Right cardiac atrium (tissue), 5 donors: Measurements from ENCODE around the gene XPO4. TPM values are rescaled to one million over a fixed set of nuclear protein-coding genes. Genes with fewer than 3 reads are reported as not detected.

Experiments
- ATAC-seq, 2 donors: fragments of 200-7000 bp; cut with Tn5 transposase; one replicate each; pipeline versions ENCODE4 v1.8.0 to v1.9.1; 2020; ENCODE audit warnings: moderate library complexity in 2 of 2, mild to moderate bottlenecking in 1 of 2
- DNase-seq, 3 donors: peaks; one replicate each; pipeline ENCODE4 v3.0.0-alpha.2; 2020
- H3K27ac ChIP-seq: one replicate; pipeline ENCODE4 v1.5.1; 2013; ENCODE audit warnings: mild to moderate bottlenecking, low read length, control low read depth, moderate library complexity
- H3K27me3 ChIP-seq: one replicate; pipeline ENCODE4 v1.6.1; 2013; ENCODE audit not compliant: control insufficient read depth, insufficient read depth
- H3K4me1 ChIP-seq: one replicate; pipeline ENCODE4 v1.6.1; 2013; ENCODE audit warnings: low read length; ENCODE audit not compliant: control insufficient read depth, insufficient read depth
- H3K4me3 ChIP-seq: one replicate; pipeline ENCODE4 v1.5.1; 2013; ENCODE audit warnings: low read length, control low read depth
- H3K9me3 ChIP-seq: one replicate; pipeline ENCODE4 v1.6.1; 2013; ENCODE audit warnings: low read length; ENCODE audit not compliant: control insufficient read depth
- WGBS: extraction: QIAGEN DNeasy Blood & Tissue Kit; methylation state at CpG from one replicate; pipeline ENCODE4 v1.1.7; 2013; 5-methylcytosine and 5-hydroxymethylcytosine counted together
- intact Hi-C, 4 donors: fragments of 100-400 bp; cut with DNase I; formaldehyde crosslinking; loops; one replicate each; pipeline versions ENCODE4 v1.11.0 to v1.14.0; 2022 to 2023
- polyA plus RNA-seq: library from polyadenylated mRNA; stranded (reverse); fragments of 200-250 nt; gene quantifications from one replicate; pipeline ENCODE4 v1.2.3, GENCODE V29; 2013
- total RNA-seq, 4 donors: library from RNA; stranded (reverse); fragmentation: NEBNext Ultra II Directional; extraction: Animal tissue kit (Norgen Biotek cat#: 25700); gene quantifications; one replicate each; pipeline ENCODE4 v1.2.1, GENCODE V29; 2021
- donor health status: healthy with polysubstance abuse.
- donor health status: DM: no; HTN: yes; CAD: no.
- donor health status: DM: no; HTN: no; CAD: no.
- donor health status: DM: no; HTN: yes; CAD: no; lungs with severe emphysema.
- donor health status: DM: yes; HTN: yes; CAD: no.

The XPO4 gene
- total and polyA plus RNA-seq, 5 donors, result 2.9 to 13.8 (median 10.3) TPM

GRCh38 chr13:20831254-20831653 lies 71.3 kb downstream of the XPO4 start:
- 72% methylated on average over 2 of the region's 2 CpGs for WGBS
- H3K4me1 ChIP-seq, result peaks cover 2% of the 10 kb centered on the region
- H3K4me3 ChIP-seq, result no peak overlapping the region
- DNase-seq, result no peak
- no peak overlapping the region for H3K27ac ChIP-seq
- ATAC-seq, result no peak
- no peaks in the 10 kb centered on the region for H3K9me3 ChIP-seq
- intact Hi-C loops, result loop anchor here in 1 of 4 donors (10.0 kb wide), 1 partner anchor 116 kb away; no protein-coding TSS in a partner anchor
- no peaks in the 10 kb centered on the region for H3K27me3 ChIP-seq

- 19% methylated on average over 5 of the region's 5 CpGs for WGBS
- peaks cover 2% of the 10 kb centered on the region for H3K4me1 ChIP-seq
- intact Hi-C loops, result loop anchor here in 1 of 4 donors (5.0 to 10.0 kb wide), 2 partner anchors 116 to 334 kb away; no protein-coding TSS in a partner anchor
- H3K27ac ChIP-seq, result no peak overlapping the region
- H3K9me3 ChIP-seq, result no peaks in the 10 kb centered on the region
- peak overlapping the region; percentile 29 for H3K4me3 ChIP-seq
- DNase-seq (no peak), ATAC-seq (peak; percentile 31 to 39)
- no peaks in the 10 kb centered on the region for H3K27me3 ChIP-seq
Measured at GRCh38 chr13:20828539-20829364, 73.8 kb downstream of the XPO4 start.

- peaks cover 2% of the 10 kb centered on the region for H3K4me1 ChIP-seq
- no peak for DNase-seq
- no peak overlapping the region for H3K27ac ChIP-seq
- no peak overlapping the region for H3K4me3 ChIP-seq
- 69% methylated on average over 3 of the region's 3 CpGs for WGBS
- H3K9me3 ChIP-seq, result no peaks in the 10 kb centered on the region
- no peaks in the 10 kb centered on the region for H3K27me3 ChIP-seq
- intact Hi-C loops, result loop anchor here in 1 of 4 donors (5.0 to 10.0 kb wide), 2 partner anchors 115 to 332 kb away; no protein-coding TSS in a partner anchor
- ATAC-seq, result no peak
Measured at GRCh38 chr13:20826843-20827560, 75.5 kb downstream of the XPO4 start.

GRCh38 chr13:20826301-20826700 lies 76.2 kb downstream of the XPO4 start:
- ATAC-seq (no peak), DNase-seq (no peak)
- no peak overlapping the region for H3K4me3 ChIP-seq
- H3K4me1 ChIP-seq, result peaks cover 1% of the 10 kb centered on the region
- H3K27me3 ChIP-seq, result no peaks in the 10 kb centered on the region
- no peaks in the 10 kb centered on the region for H3K9me3 ChIP-seq
- H3K27ac ChIP-seq, result no peak overlapping the region
- intact Hi-C loops, result loop anchor here in 1 of 4 donors (5.0 to 10.0 kb wide), 2 partner anchors 114 to 332 kb away; no protein-coding TSS in a partner anchor
- WGBS, result 93% methylated on average over 5 of the region's 5 CpGs

- intact Hi-C loops, result loop anchor here in 1 of 4 donors (5.0 to 10.0 kb wide), 2 partner anchors 113 to 331 kb away; no protein-coding TSS in a partner anchor
- ATAC-seq, result no peak
- no peak overlapping the region for H3K27ac ChIP-seq
Measured at GRCh38 chr13:20825477-20825875, 77.1 kb downstream of the XPO4 start.

GRCh38 chr13:20824762-20825476 lies 77.6 kb downstream of the XPO4 start:
- intact Hi-C loops, result loop anchor here in 1 of 4 donors (5.0 to 10.0 kb wide), 2 partner anchors 113 to 330 kb away; no protein-coding TSS in a partner anchor
- no peaks in the 10 kb centered on the region for H3K9me3 ChIP-seq
- peaks cover 1% of the 10 kb centered on the region for H3K4me1 ChIP-seq
- WGBS, result 84% methylated on average over 5 of the region's 5 CpGs
- H3K27ac ChIP-seq, result no peak overlapping the region
- no peak overlapping the region for H3K4me3 ChIP-seq
- DNase-seq, result no peak
- no peaks in the 10 kb centered on the region for H3K27me3 ChIP-seq
- peak; percentile 44 to 65 for ATAC-seq

More at GRCh38 chr13:20825477-20825875, 77.1 kb downstream of the XPO4 start:
- Histone ChIP-seq H3K4me1 (peaks cover 1% of the 10 kb centered on the region), H3K4me3 (no peak overlapping the region), H3K27me3 (no peaks in the 10 kb centered on the region), H3K9me3 (no peaks in the 10 kb centered on the region)
- DNase-seq, result no peak
- WGBS, result 30% methylated on average over 3 of the region's 3 CpGs

- no peaks in the 10 kb centered on the region for H3K27me3 ChIP-seq
- WGBS, result 98% methylated on average over 1 of the region's 1 CpG
- intact Hi-C loops, result loop anchor here in 1 of 4 donors (10.0 kb wide), 1 partner anchor 328 kb away; no protein-coding TSS in a partner anchor
- peaks cover 1% of the 10 kb centered on the region for H3K4me1 ChIP-seq
- DNase-seq (no peak), ATAC-seq (no peak)
- H3K4me3 ChIP-seq, result no peak overlapping the region
- no peaks in the 10 kb centered on the region for H3K9me3 ChIP-seq
- H3K27ac ChIP-seq, result no peak overlapping the region
Measured at GRCh38 chr13:20823071-20823470, 79.5 kb downstream of the XPO4 start.

GRCh38 chr13:20822406-20822805 lies 80.1 kb downstream of the XPO4 start:
- H3K9me3 ChIP-seq, result no peaks in the 10 kb centered on the region
- DNase-seq (no peak), ATAC-seq (no peak)
- no peak overlapping the region for H3K27ac ChIP-seq
- no peaks in the 10 kb centered on the region for H3K27me3 ChIP-seq
- intact Hi-C loops, result loop anchor here in 1 of 4 donors (10.0 kb wide), 1 partner anchor 328 kb away; no protein-coding TSS in a partner anchor
- no peak overlapping the region for H3K4me3 ChIP-seq
- 82% methylated on average over 1 of the region's 1 CpG for WGBS
- peaks cover 1% of the 10 kb centered on the region for H3K4me1 ChIP-seq

GRCh38 chr13:20819715-20820114 lies 82.8 kb downstream of the XPO4 start:
- no peaks in the 10 kb centered on the region for H3K9me3 ChIP-seq
- no peak overlapping the region for H3K4me3 ChIP-seq
- no peak overlapping the region for H3K27ac ChIP-seq
- H3K4me1 ChIP-seq, result peaks cover 5% of the 10 kb centered on the region
- intact Hi-C loops, result loop anchor here in 1 of 4 donors (10.0 kb wide), 1 partner anchor 325 kb away; no protein-coding TSS in a partner anchor
- WGBS, result 96% methylated on average over 3 of the region's 3 CpGs
- no peak for DNase-seq
- ATAC-seq, result no peak
- H3K27me3 ChIP-seq, result no peaks in the 10 kb centered on the region

- Histone ChIP-seq H3K4me1 (peaks cover 6% of the 10 kb centered on the region), H3K27ac (no peak overlapping the region)
- intact Hi-C loops, result no loop called here
Measured at GRCh38 chr13:20815464-20815863, 87.1 kb downstream of the XPO4 start.

More at GRCh38 chr13:20815464-20815863, 87.1 kb downstream of the XPO4 start:
- Histone ChIP-seq H3K9me3 (no peaks in the 10 kb centered on the region), H3K27me3 (no peaks in the 10 kb centered on the region), H3K4me3 (no peak overlapping the region)
- ATAC-seq (no peak), DNase-seq (no peak)
- 53% methylated on average over 1 of the region's 1 CpG for WGBS
